ENCODE results near the gene FRMD4A.

GRCh38 chr10:14296065-14296709 is 34.5 kb downstream of the FRMD4A start:
- TF ChIP-seq CTCF (conservative IDR thresholded peaks at IDR 0.05; ENCODE audit: low read depth, low read length) (no peak), EZH2phosphoT487 (IDR thresholded peaks at IDR 0.05; ENCODE audit: borderline replicate concordance, low read length) (no peak)
